Measurements from ENCODE around the gene MYH7B.

DNA sequence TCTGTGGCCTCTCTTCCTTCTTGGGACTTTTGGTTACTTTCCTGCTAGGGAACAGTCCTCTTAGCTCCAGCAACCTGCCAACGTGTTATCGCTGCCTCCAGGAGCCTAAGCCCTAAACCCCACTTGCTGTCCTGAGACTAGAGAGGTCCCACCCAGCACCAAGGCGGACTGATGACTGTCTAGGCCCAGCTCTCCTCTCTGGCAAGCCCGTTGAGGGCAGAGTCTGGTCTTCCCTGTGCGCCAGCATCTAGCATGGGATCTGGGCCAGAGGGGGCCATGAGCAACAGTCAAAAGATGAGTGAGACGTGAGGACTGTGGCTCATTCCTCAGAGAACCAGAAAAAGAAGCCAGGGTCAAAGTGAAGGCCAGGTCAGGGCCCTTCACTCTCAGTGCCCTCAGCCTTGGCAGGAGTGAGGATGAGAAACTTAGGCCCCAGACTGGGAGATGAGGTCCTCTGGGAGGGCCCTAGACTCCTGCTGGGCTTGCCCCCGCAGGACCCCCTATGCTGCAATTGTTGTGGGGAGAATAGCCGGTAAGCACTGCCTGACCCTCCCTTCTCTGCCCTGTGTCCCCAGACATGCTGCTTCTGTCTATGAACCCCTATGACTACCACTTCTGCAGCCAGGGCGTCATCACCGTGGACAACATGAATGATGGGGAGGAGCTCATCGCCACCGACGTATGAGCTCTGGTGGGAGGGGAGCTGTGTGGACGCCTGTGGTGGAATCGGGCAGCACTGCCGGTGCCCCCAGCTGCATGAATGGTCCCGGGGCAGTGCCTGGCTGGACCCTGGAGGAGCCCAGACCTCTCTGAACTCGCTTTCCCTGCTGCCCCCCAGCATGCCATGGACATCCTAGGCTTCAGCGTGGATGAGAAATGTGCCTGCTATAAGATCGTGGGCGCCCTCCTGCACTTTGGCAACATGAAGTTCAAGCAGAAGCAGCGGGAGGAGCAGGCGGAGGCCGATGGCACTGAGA, 30.9 kb downstream of the MYH7B start:
- TF ChIP-seq, protein P1, sequence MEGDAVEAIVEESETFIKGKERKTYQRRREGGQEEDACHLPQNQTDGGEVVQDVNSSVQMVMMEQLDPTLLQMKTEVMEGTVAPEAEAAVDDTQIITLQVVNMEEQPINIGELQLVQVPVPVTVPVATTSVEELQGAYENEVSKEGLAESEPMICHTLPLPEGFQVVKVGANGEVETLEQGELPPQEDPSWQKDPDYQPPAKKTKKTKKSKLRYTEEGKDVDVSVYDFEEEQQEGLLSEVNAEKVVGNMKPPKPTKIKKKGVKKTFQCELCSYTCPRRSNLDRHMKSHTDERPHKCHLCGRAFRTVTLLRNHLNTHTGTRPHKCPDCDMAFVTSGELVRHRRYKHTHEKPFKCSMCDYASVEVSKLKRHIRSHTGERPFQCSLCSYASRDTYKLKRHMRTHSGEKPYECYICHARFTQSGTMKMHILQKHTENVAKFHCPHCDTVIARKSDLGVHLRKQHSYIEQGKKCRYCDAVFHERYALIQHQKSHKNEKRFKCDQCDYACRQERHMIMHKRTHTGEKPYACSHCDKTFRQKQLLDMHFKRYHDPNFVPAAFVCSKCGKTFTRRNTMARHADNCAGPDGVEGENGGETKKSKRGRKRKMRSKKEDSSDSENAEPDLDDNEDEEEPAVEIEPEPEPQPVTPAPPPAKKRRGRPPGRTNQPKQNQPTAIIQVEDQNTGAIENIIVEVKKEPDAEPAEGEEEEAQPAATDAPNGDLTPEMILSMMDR (conservative IDR thresholded peaks at IDR 0.05; ENCODE audit: low read length): no peak
- no peak for TF ChIP-seq EZH2phosphoT487 (IDR thresholded peaks at IDR 0.05; ENCODE audit: borderline replicate concordance, low read depth, low read length)
